Cardiac fibroblast (primary cell): ENCODE data around the gene IGFL2.

Experiments
- DNase-seq, 2 donors: peaks; one replicate each; pipeline versions ENCODE4 v3.0.0 to v3.0.0-alpha.2; 2010; ENCODE audit warnings: low read depth in 2 of 2
- H3K4me3 ChIP-seq, 2 donors: replicated peaks in 1 of 2; 1 replicate in 1 of 2; 2 replicates in 1 of 2; pipeline ENCODE4 v1.5.1; 2011; ENCODE audit warnings: low read depth in 2 of 2, low read length in 2 of 2, mild to moderate bottlenecking in 2 of 2, moderate library complexity in 1 of 2
- TF ChIP-seq, protein P1 (sequence below): IDR thresholded peaks from one replicate; pipeline ENCODE4 v1.5.1; 2011; ENCODE audit warnings: low read depth, mild to moderate bottlenecking, low read length, inconsistent platforms

The IGFL2 gene

DNA sequence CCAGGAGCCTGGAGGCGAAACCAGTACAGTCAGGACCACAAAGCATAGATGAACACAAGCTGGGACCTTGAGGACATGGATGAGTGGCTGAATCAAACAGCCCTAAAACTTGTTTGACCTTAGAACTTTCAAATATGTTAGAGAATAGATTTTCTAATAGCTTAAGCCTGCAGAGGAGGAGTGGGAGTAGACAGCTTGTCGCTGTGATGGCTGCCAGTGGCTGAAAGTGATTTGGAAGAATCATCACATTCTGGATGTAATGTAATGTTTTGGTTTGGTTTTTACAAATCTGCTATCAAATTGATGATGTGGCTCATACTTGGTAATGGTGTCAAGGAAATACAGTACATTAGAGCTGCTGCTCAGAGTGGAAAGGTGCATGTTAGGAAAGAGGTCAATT, 35.5 kb upstream of the IGFL2 start:
- DNase-seq = no peak
- TF ChIP-seq, protein P1, sequence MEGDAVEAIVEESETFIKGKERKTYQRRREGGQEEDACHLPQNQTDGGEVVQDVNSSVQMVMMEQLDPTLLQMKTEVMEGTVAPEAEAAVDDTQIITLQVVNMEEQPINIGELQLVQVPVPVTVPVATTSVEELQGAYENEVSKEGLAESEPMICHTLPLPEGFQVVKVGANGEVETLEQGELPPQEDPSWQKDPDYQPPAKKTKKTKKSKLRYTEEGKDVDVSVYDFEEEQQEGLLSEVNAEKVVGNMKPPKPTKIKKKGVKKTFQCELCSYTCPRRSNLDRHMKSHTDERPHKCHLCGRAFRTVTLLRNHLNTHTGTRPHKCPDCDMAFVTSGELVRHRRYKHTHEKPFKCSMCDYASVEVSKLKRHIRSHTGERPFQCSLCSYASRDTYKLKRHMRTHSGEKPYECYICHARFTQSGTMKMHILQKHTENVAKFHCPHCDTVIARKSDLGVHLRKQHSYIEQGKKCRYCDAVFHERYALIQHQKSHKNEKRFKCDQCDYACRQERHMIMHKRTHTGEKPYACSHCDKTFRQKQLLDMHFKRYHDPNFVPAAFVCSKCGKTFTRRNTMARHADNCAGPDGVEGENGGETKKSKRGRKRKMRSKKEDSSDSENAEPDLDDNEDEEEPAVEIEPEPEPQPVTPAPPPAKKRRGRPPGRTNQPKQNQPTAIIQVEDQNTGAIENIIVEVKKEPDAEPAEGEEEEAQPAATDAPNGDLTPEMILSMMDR = no peak
- H3K4me3 ChIP-seq = no peak overlapping the region

DNA sequence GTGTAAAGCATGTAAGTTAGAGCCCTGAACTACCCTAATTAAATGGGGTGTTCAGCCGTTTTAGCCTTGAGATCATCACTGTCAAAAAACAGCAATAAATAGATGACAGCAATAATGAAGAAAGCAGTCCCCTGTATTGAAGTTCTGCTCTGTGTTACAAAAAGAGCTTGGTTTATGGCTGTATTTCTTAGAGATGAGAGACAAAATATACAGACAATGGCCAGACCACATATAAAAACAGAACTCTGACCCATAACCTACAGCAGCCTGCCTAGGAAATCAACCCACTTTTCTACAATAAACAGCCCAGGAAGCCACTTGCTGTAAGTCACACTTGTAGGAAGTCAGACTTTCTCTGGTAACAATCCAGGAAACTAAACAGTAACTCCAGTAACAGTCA, 34.3 kb upstream of the IGFL2 start:
- TF ChIP-seq, protein P1 = no peak
- DNase-seq = no peak
- H3K4me3 ChIP-seq = no peak overlapping the region

DNA sequence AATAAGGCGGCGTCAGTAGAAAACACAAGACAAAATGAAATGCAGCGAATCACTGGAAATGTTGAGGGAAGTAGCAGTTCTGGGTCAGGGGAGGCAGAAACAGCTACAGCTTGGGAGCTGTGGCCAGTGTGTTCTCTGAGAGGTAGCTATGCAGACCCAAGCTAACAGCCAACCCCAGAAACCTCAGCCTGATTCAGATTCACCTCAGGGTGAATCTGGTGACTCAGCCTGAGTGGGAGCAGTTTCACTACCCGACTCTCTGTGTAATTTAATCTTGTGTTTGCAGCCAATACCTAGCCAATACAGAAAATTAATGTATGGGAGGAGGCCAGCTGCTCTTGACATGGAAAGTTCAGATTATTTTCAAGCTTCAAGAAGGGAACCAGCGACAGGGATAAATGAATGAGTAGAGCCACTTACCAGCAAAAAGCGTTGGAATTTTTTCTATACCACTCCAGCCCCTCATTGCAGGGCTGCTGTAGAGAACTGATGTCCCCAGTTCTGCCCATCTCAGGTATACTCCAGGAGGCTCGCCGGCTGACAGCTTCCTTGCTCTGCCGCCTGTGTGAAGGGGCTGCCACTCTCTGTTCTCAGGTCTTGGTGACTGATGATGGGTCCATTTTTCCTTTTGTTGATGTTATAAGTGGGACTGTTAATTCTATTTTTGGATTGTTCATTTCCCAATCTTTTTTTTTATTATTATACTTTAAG, 32.5 kb upstream of the IGFL2 start:
- H3K4me3 ChIP-seq = no peak overlapping the region
- TF ChIP-seq, protein P1 = no peak
- DNase-seq = peak; percentile 11 to 55

DNA sequence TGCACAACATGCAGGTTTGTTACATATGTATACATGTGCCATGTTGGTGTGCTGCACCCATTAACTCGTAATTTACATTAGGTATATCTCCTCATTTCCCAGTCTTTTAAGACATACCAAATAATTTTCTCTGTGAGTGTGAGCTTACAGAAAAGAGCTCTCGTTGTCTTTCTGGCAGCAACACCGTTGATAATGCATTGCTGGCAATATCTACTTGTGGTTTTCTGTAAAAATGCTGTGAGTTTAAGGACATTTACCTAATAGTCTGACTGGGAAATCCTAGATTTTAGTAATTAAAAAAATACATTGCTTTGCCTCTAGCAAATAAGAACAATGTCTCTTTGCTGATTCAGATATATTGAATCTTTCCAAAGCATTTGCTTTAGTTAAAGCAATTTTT, 31.9 kb upstream of the IGFL2 start:
- DNase-seq = no peak
- TF ChIP-seq, protein P1 = no peak
- H3K4me3 ChIP-seq = no peak overlapping the region

DNA sequence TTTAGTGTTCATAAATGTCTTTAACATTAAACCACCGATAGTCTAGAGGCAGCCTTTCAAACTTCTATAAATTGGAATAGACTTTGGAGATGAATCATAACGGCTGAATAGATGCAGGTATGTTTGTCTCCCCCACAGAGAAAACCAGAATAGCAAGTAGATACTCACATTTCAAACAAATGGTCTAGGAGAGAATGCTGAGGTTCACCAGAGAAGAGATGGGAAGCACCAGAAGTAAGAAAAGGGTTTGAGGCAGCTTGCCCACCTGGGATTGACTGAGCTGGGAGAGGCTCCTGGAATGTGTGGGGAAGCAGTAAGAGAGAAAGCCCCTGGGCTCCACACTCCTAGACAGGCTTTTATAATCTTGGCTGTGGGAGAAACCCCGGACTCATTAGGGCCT, 29.9 kb upstream of the IGFL2 start:
- DNase-seq = no peak
- TF ChIP-seq, protein P1 = no peak
- H3K4me3 ChIP-seq = no peak overlapping the region

DNA sequence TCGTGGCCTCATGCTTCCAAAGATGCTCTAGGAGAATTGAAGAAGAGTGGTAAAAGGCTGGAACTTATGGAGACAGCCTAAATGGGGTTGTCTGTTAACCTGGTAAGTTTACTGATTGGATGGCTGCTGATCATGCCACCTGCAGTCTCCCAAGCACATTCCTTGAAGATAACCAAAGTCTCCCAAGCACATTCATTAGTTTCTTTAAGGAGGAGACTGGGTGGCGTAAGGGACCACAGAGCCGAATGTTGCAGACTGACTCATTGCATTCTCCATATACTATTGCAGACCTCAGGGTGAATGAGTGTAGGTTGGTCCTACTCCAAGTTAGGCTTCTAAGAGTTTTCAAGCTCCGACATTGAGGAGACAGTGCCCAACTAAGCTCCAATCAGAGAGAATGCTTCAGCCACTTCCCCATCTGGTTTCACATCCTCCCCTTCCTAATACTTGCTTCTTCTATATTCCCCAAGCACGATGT, 23.4 kb upstream of the IGFL2 start, which contains the start of gene IGFL3:
TSS of gene IGFL3 (minus strand) at position 51 of the 478 bp plus-strand sequence. CDS start at position 12, 39 bp downstream.
- peak in 1 of 2 donors; percentile 54 for DNase-seq
- H3K4me3 ChIP-seq = no peak within 1 kb of the TSS
- TF ChIP-seq, protein P1 = no peak

DNA sequence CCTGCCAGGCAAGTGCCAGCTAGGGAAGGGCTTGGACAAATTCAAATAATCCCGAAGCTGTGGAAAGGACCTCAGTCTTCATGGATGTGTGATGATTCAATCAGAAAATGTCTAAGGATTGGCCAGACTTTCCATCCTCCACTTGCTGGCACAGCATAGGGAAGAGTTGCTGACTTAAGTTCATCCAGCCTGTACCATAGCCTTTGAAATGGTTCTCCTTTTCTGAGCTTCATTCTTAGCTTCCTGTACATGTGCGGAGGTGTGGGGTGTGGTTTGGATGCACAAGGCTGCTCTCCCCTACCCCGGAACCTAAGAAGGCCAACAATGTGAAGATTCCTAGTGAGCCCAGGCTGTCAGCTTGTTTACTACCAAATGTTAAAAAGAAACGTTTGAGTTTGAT, 22.6 kb upstream of the IGFL2 start:
- no peak for DNase-seq

More for the DNA sequence above, 22.6 kb upstream of the IGFL2 start:
- no peak overlapping the region for H3K4me3 ChIP-seq
- TF ChIP-seq, protein P1 = no peak
